Activated effector memory CD4-positive, alpha-beta T cell treated with anti-CD3 and anti-CD28 coated beads, Interleukin-2, amount 50 U/mL, for 16 hours (primary cell): ENCODE data around the gene ANGEL2.

ENCODE experiments used
- DNase-seq: peaks from one replicate; pipeline ENCODE4 v3.0.0-alpha.2; 2020

Gene ANGEL2

DNA sequence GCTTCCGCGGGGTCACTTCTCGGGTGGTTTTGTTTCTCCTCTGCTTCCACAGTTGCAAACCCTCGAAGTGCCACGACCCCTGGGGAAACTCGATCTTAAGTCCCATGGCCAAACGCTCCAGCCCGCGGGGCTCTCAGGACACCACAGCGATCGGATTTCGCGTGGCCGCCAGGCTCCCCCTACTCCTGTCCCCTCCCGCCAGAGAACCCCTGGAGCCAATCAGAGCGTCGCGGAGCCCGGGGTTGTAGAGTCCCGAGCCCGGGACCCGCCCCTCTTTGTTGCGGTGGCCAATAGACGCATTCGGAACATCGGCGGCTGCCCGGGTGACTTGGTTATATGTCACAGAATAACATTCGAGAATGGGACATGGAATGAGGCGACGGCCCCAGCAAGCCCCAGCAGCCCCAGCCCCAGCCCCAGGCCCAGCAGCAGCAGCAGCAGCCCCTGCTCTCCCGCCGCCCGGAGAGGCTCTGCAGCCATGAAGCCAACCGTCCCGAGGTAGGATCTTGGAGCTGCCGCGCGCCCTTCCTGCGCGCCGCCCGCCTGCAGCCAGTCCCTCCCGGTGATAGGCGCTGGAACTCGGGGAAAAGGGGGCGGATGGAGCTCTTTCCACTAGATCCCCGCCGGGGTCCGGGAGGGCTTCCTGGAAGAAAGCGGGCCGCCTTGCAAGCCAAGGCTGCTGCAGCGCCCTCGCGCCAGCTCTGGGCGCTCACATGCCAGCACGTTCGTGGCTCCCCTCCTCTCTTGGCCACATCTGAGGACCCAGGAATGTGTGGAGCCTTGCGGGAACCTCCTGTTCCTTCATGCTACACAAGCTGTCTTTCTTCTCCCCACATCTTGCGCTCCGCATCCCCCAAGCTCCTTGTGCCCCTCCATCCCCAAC is 65.2 kb downstream of the ANGEL2 start, which contains the start of gene VASH2:
TSS of gene VASH2 (plus strand) at position 299 of the 883 bp plus-strand sequence. CDS start 1,002 bp downstream, outside the sequence.
- DNase-seq: peak; percentile 87

DNA sequence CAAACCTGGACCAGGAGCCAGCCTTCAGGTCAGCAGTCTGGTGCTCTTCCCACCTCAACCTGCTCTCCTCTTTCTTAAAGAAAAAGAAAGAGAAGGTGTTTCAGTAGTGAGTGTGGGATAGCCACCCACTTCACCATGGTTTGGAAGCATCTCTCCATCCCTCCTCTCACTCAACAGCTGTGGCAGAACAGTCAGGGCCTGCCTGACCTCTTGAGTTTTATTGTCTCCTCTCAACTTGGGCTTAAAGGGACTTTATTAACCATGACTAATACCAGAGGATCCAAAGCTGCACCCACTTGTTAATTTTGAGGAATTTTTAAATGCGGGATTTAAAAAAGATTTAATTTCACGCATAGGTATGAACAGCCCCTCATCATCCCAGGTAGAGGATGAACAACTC is 65.9 kb downstream of the ANGEL2 start:
- DNase-seq: no peak

DNA sequence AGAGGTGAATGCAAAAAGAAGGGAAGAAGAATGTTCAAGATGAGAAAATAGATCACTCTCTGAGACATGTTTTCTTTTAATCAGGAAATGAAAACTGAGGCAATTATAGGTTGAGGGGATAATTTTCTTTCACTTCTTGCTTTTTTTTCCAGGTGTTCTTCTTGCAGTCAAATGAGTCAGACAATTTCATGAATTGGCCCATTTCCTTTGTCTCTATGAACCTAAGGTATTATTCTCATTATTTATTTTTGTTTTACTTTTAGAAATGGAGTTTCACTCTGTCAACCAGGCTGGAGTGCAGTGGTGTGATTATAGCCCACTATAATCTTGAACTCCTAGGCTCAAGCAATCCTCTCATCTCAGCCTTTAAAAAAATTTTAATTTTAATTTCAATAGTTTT is 68.8 kb downstream of the ANGEL2 start:
- no peak for DNase-seq

DNA sequence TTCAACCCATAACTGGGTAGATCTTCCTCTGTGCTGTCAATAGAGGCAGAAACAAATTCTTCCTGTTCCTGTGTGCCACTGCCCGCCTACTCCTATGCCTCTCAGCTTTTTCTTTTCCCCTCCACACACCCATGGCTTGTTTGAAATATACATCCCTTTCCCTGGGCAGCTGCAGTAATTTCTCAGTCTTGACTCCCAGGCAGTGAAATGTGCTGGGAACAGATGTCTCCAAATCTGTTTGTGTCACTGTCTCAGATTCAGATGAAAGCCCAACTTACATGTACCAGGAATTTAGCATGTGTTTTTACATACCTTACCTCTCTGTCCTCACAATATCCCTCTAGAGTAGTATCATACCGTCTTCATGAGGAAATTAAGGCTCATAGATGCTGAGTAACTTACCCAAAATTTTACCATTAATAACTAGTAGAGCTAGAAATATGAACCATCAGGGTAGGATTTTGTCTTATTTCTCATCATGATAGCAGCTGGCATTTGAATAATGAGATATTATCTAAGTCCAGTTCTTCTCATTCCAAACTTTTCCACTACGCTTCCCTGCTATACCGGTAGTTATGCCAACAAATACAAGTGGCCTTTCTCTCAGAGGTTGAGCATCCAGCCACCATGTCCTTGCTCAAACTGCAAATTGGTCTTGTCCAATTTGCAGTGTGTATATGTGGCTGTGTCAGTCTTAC is 70.1 kb downstream of the ANGEL2 start:
- DNase-seq: no peak

DNA sequence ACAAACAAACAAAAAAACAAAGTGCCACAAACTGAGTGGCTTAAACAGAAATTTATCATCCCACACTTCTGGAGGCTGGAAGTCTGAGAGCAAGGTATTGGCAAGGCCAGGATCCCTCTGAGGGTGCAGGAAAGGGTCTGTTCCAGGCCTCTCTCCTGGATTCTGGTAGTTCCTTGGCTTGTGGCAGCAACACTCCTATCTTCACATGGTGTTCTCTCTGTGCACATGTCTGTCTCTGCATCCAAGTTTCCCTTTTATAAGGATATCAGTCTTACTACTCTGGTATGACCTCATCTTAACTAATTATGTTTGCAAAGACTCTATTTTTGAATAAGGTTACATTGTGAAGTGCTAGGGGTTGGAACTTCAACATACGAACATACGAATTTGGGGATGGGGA is 70.6 kb downstream of the ANGEL2 start:
- DNase-seq: no peak

DNA sequence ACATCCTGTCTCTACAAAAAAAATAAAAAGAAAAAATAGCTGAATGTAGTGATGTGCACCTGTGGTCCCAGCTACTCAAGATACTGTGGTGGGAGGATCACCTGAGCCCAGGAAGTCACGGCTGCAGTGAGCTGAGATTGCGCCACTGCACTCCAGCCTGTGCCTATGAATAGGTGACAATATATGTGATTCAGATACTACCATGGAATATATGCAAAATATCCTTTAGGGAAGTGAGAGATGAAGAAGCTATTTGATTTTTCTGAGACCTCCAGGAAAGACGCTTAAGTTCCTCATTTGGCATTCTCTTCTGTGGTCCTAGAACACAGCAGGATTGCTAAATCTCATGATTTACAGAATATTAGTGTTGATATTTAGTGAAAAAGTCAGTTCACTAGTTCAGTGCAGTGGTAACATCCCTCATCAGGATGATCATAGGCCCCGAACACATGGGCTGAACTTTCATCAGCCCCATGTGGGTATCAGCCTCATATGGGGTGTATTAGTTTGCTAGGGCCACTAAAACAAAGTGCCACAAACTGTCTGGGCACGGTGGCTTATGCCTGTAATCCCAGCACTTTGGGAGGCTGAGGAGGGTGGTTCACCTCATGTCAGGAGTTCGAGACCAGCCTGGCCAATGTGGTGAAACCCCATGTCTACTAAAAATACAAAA is 71.3 kb downstream of the ANGEL2 start:
- peak; percentile 24 for DNase-seq

DNA sequence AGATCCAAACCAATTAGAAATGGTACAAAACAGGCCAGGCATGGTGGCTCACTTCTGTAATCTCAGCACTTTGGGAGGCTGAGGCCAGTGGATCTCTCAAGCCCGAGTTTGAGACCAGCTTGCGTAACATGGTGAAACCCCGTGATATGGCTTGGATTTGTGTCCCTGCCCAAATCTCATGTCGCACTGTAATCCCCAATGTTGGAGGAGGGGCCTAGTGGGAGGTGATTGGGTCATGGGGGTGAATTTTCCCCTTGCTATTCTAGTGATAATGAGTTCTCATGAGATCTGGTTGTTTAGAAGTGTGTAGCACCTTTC is 72.3 kb downstream of the ANGEL2 start:
- DNase-seq: peak; percentile 9

DNA sequence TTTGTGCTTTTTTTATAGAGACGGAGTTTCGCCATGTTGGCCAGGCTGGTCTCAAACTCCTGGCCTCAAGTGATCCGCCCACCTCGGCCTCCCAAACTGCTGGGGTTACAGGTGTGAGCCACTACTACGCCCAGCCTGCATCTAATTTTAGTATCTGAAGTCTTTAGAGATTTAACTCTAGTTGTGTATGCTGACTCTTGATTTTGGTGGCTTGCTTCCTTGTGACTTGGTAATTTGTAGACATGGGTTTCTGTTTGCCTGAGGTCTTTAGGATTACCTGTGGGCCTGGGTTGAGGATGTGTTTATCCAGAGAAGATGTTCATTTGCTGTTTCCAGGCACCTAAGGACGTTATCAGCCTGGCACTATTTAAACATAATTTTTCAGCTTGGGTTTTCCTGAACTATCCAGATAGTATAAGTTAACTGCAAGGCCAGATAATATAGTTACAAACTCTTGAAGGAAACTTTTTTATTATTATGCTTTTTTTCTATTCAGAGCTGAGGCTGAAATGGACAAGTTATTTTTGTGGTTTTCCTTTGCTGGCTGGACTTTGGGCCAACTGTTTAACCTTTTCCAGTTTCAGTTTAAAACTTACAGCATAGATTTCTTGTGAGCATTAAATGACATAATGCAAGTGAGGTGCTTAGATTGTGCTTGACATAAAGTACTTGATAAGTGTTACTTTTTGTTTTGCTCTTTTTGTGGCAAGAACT is 72.8 kb downstream of the ANGEL2 start:
- DNase-seq: no peak
